Nucleus accumbens (tissue), 56 donors: Measurements from ENCODE around the gene KCNQ1.

ENCODE experiments used
- DNase-seq, 56 donors: peaks; one replicate each; lab custom pipeline; 2025; lab: John Stamatoyannopoulos, UW

Gene KCNQ1

GRCh38 chr11:2437516-2437915 lies 7.3 kb upstream of the KCNQ1 start:
- no peak for DNase-seq

- DNase-seq, result no peak
These were observed 5.0 kb upstream of the KCNQ1 start for GRCh38 chr11:2439820-2440219.

GRCh38 chr11:2440646-2441045 lies 4.2 kb upstream of the KCNQ1 start:
- no peak for DNase-seq

GRCh38 chr11:2441171-2441570 lies 3.6 kb upstream of the KCNQ1 start:
- no peak for DNase-seq

GRCh38 chr11:2442589-2442988 lies 2.2 kb upstream of the KCNQ1 start:
- DNase-seq, result no peak

GRCh38 chr11:2443406-2443805 lies 1.4 kb upstream of the KCNQ1 start:
- no peak for DNase-seq

GRCh38 chr11:2443881-2444820 lies 657 bp upstream of the KCNQ1 start, which contains the start of gene TRPM5:
Gene TRPM5 (minus strand): TSS chr11:2444514. CDS start chr11:2423036, 21,478 bp downstream.
- DNase-seq, result peak in 2 of 56 donors; percentile 23 to 41

- no peak for DNase-seq
These were observed 1.1 kb downstream of the KCNQ1 start for GRCh38 chr11:2445746-2446551.

GRCh38 chr11:2446590-2447252 lies 1.9 kb downstream of the KCNQ1 start:
- DNase-seq, result no peak

- no peak for DNase-seq
These were observed 2.6 kb downstream of the KCNQ1 start for GRCh38 chr11:2447253-2447950.

GRCh38 chr11:2447951-2448650 lies 3.3 kb downstream of the KCNQ1 start:
- no peak for DNase-seq

GRCh38 chr11:2448661-2449547 lies 4.1 kb downstream of the KCNQ1 start:
- DNase-seq, result no peak

GRCh38 chr11:2449548-2450320 lies 4.9 kb downstream of the KCNQ1 start:
- DNase-seq, result no peak

- no peak for DNase-seq
These were observed 5.7 kb downstream of the KCNQ1 start for GRCh38 chr11:2450321-2451041.

- no peak for DNase-seq
These were observed 6.5 kb downstream of the KCNQ1 start for GRCh38 chr11:2451336-2451735.

- no peak for DNase-seq
These were observed 7.1 kb downstream of the KCNQ1 start for GRCh38 chr11:2451916-2452315.
